ENCODE data around the gene WDR7.
A peak's percentile ranks its signal among the peaks of the same experiment; 100 is the strongest.

The WDR7 gene

GRCh38 chr18:56984731-56985130, 333.6 kb downstream of the WDR7 start:
- no peaks in the 10 kb centered on the region for H3K27me3 ChIP-seq (ENCODE audit: control insufficient read depth, insufficient read depth, low read length)
- no peaks in the 10 kb centered on the region for H3K36me3 ChIP-seq (ENCODE audit: control insufficient read depth, insufficient read depth, low read length)
- H3K9ac ChIP-seq (ENCODE audit: low read depth, low read length), result no peak overlapping the region
- no peak overlapping the region for H3K4me3 ChIP-seq (ENCODE audit: low read depth, low read length)
- no peaks in the 10 kb centered on the region for H3K9me3 ChIP-seq (ENCODE audit: control insufficient read depth, insufficient read depth, low read length)
- peaks cover 23% of the 10 kb centered on the region for H3K4me1 ChIP-seq (ENCODE audit: control insufficient read depth, insufficient read depth, low read length)
- H3K27ac ChIP-seq (ENCODE audit: low read depth, low read length), result no peak overlapping the region

GRCh38 chr18:56986829-56987228, 335.7 kb downstream of the WDR7 start:
- H3K9ac ChIP-seq (ENCODE audit: low read depth, low read length), result no peak overlapping the region
- no peaks in the 10 kb centered on the region for H3K9me3 ChIP-seq (ENCODE audit: control insufficient read depth, insufficient read depth, low read length)
- no peaks in the 10 kb centered on the region for H3K27me3 ChIP-seq (ENCODE audit: control insufficient read depth, insufficient read depth, low read length)
- peaks cover 23% of the 10 kb centered on the region for H3K4me1 ChIP-seq (ENCODE audit: control insufficient read depth, insufficient read depth, low read length)
- H3K27ac ChIP-seq (ENCODE audit: low read depth, low read length), result peak overlapping the region; percentile 88
- H3K36me3 ChIP-seq (ENCODE audit: control insufficient read depth, insufficient read depth, low read length), result no peaks in the 10 kb centered on the region
- H3K4me3 ChIP-seq (ENCODE audit: low read depth, low read length), result peak overlapping the region; percentile 46

- peak overlapping the region; percentile 46 for H3K4me3 ChIP-seq (ENCODE audit: low read depth, low read length)
- no peaks in the 10 kb centered on the region for H3K36me3 ChIP-seq (ENCODE audit: control insufficient read depth, insufficient read depth, low read length)
- H3K27me3 ChIP-seq (ENCODE audit: control insufficient read depth, insufficient read depth, low read length), result no peaks in the 10 kb centered on the region
- H3K4me1 ChIP-seq (ENCODE audit: control insufficient read depth, insufficient read depth, low read length), result peaks cover 23% of the 10 kb centered on the region
- H3K9ac ChIP-seq (ENCODE audit: low read depth, low read length), result no peak overlapping the region
- H3K27ac ChIP-seq (ENCODE audit: low read depth, low read length), result peak overlapping the region; percentile 71
- no peaks in the 10 kb centered on the region for H3K9me3 ChIP-seq (ENCODE audit: control insufficient read depth, insufficient read depth, low read length)
Measured at GRCh38 chr18:56987236-56987635, 336.1 kb downstream of the WDR7 start.

DNA sequence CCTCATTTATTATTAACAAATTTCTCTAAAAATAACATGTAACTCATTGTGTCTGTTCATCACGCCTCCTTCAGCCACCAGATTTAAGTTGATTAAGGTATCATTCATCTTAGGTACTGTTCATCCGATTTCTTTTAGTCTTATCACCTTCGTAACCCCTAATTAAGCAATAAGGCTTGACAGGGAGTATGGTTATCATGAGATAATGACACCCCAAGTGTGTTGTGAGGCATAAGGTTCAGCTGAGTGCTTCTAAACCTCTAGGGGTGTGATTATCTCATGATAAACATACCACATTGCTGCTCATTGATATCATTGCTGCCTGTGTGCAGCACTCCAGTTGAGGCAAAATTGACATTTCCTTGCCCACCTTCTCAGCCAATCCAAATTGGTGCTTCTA, 336.9 kb downstream of the WDR7 start:
- peaks cover 23% of the 10 kb centered on the region for H3K4me1 ChIP-seq (ENCODE audit: control insufficient read depth, insufficient read depth, low read length)
- no peaks in the 10 kb centered on the region for H3K36me3 ChIP-seq (ENCODE audit: control insufficient read depth, insufficient read depth, low read length)
- no peaks in the 10 kb centered on the region for H3K27me3 ChIP-seq (ENCODE audit: control insufficient read depth, insufficient read depth, low read length)
- H3K9ac ChIP-seq (ENCODE audit: low read depth, low read length), result no peak overlapping the region
- H3K9me3 ChIP-seq (ENCODE audit: control insufficient read depth, insufficient read depth, low read length), result no peaks in the 10 kb centered on the region
- no peak overlapping the region for H3K27ac ChIP-seq (ENCODE audit: low read depth, low read length)
- no peak overlapping the region for H3K4me3 ChIP-seq (ENCODE audit: low read depth, low read length)

GRCh38 chr18:56990678-56991077, 339.5 kb downstream of the WDR7 start:
- no peaks in the 10 kb centered on the region for H3K9me3 ChIP-seq (ENCODE audit: control insufficient read depth, insufficient read depth, low read length)
- H3K27me3 ChIP-seq (ENCODE audit: control insufficient read depth, insufficient read depth, low read length), result no peaks in the 10 kb centered on the region
- H3K36me3 ChIP-seq (ENCODE audit: control insufficient read depth, insufficient read depth, low read length), result no peaks in the 10 kb centered on the region
- peaks cover 22% of the 10 kb centered on the region for H3K4me1 ChIP-seq (ENCODE audit: control insufficient read depth, insufficient read depth, low read length)
- no peak overlapping the region for H3K4me3 ChIP-seq (ENCODE audit: low read depth, low read length)
- H3K27ac ChIP-seq (ENCODE audit: low read depth, low read length), result no peak overlapping the region
- no peak overlapping the region for H3K9ac ChIP-seq (ENCODE audit: low read depth, low read length)

DNA sequence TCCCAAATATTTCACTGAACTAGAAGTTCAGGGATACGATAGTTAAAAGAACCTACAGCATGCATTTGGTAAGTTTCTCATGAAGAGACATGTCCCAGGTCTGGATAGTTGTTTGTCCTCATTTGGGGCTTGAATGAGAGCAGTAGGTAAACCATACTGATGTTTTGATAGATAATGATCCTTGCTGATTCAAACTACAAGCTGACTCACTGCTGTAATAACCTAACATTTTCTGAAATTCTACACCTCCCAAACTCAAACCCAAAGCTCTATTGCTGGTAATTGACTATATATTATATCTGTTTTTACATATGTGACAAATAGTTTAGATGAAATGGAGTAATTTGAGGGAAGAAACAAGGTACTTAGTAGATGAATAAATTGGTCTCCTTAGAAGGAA, 341.6 kb downstream of the WDR7 start:
- Histone ChIP-seq H3K27me3 (ENCODE audit: control insufficient read depth, insufficient read depth, low read length) (no peaks in the 10 kb centered on the region), H3K36me3 (ENCODE audit: control insufficient read depth, insufficient read depth, low read length) (no peaks in the 10 kb centered on the region), H3K4me3 (ENCODE audit: low read depth, low read length) (no peak overlapping the region), H3K9ac (ENCODE audit: low read depth, low read length) (no peak overlapping the region), H3K27ac (ENCODE audit: low read depth, low read length) (no peak overlapping the region), H3K9me3 (ENCODE audit: control insufficient read depth, insufficient read depth, low read length) (no peaks in the 10 kb centered on the region), H3K4me1 (ENCODE audit: control insufficient read depth, insufficient read depth, low read length) (0 out of 2 replicates have a peak, but pooled peaks cover 3% of the 10 kb centered on the region)

GRCh38 chr18:56995579-56996188, 344.5 kb downstream of the WDR7 start:
- H3K4me1 ChIP-seq (ENCODE audit: control insufficient read depth, insufficient read depth, low read length), result no peaks in the 10 kb centered on the region
- H3K9ac ChIP-seq (ENCODE audit: low read depth, low read length), result no peak overlapping the region
- no peak overlapping the region for H3K27ac ChIP-seq (ENCODE audit: low read depth, low read length)
- H3K36me3 ChIP-seq (ENCODE audit: control insufficient read depth, insufficient read depth, low read length), result no peaks in the 10 kb centered on the region
- H3K9me3 ChIP-seq (ENCODE audit: control insufficient read depth, insufficient read depth, low read length), result no peaks in the 10 kb centered on the region
- H3K27me3 ChIP-seq (ENCODE audit: control insufficient read depth, insufficient read depth, low read length), result no peaks in the 10 kb centered on the region
- no peak overlapping the region for H3K4me3 ChIP-seq (ENCODE audit: low read depth, low read length)

GRCh38 chr18:56997200-56997599, 346.0 kb downstream of the WDR7 start:
- Histone ChIP-seq H3K27me3 (ENCODE audit: control insufficient read depth, insufficient read depth, low read length) (no peaks in the 10 kb centered on the region), H3K4me3 (ENCODE audit: low read depth, low read length) (no peak overlapping the region), H3K27ac (ENCODE audit: low read depth, low read length) (no peak overlapping the region), H3K9ac (ENCODE audit: low read depth, low read length) (no peak overlapping the region), H3K4me1 (ENCODE audit: control insufficient read depth, insufficient read depth, low read length) (no peaks in the 10 kb centered on the region), H3K36me3 (ENCODE audit: control insufficient read depth, insufficient read depth, low read length) (no peaks in the 10 kb centered on the region), H3K9me3 (ENCODE audit: control insufficient read depth, insufficient read depth, low read length) (no peaks in the 10 kb centered on the region)

- no peak overlapping the region for H3K27ac ChIP-seq (ENCODE audit: low read depth, low read length)
- no peaks in the 10 kb centered on the region for H3K36me3 ChIP-seq (ENCODE audit: control insufficient read depth, insufficient read depth, low read length)
- H3K4me3 ChIP-seq (ENCODE audit: low read depth, low read length), result no peak overlapping the region
- no peaks in the 10 kb centered on the region for H3K27me3 ChIP-seq (ENCODE audit: control insufficient read depth, insufficient read depth, low read length)
- no peaks in the 10 kb centered on the region for H3K9me3 ChIP-seq (ENCODE audit: control insufficient read depth, insufficient read depth, low read length)
- H3K4me1 ChIP-seq (ENCODE audit: control insufficient read depth, insufficient read depth, low read length), result no peaks in the 10 kb centered on the region
- no peak overlapping the region for H3K9ac ChIP-seq (ENCODE audit: low read depth, low read length)
Measured at GRCh38 chr18:56999823-57000222, 348.7 kb downstream of the WDR7 start.

DNA sequence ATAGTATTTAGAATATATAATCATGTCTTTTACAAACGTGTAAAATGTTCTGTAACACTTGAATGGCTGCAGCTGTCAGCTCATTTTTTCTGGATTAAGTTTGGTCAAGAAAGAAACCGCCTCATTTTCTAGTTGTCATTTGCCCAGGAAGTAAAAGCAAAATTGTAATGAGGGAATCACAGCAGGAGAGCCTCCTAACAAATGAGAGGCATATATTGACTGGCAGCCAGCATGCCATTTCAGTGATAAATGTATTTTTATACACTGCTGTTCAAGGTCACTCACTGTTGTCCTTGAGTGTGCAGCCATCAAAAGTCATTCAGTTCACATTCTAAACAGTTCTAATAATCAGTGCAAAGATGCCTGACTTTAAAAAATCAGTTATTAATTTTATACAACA, 351.5 kb downstream of the WDR7 start:
- Histone ChIP-seq H3K9ac (ENCODE audit: low read depth, low read length) (no peak overlapping the region), H3K27ac (ENCODE audit: low read depth, low read length) (no peak overlapping the region), H3K4me3 (ENCODE audit: low read depth, low read length) (no peak overlapping the region), H3K36me3 (ENCODE audit: control insufficient read depth, insufficient read depth, low read length) (no peaks in the 10 kb centered on the region), H3K4me1 (ENCODE audit: control insufficient read depth, insufficient read depth, low read length) (no peaks in the 10 kb centered on the region), H3K27me3 (ENCODE audit: control insufficient read depth, insufficient read depth, low read length) (no peaks in the 10 kb centered on the region), H3K9me3 (ENCODE audit: control insufficient read depth, insufficient read depth, low read length) (no peaks in the 10 kb centered on the region)

DNA sequence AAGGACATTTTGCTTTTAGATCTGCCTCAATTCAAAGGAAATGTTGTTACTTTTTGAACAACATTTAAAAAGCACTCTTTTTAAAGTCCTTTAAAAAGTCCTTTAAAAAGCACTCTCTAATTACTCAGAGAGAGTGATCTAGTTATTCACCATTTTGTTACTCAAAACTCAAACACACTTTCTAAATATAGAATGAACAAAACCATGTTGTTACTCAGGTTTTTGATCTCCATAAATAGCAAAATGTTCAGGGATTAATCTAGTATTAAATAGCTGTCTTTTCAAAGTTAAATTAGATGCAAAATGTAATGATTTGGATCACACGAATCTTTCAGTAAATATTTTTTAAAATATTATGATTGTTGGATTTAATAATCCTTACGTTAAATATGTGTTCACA, 352.2 kb downstream of the WDR7 start:
- H3K27ac ChIP-seq (ENCODE audit: low read depth, low read length), result no peak overlapping the region
- H3K27me3 ChIP-seq (ENCODE audit: control insufficient read depth, insufficient read depth, low read length), result no peaks in the 10 kb centered on the region
- no peak overlapping the region for H3K9ac ChIP-seq (ENCODE audit: low read depth, low read length)
- no peak overlapping the region for H3K4me3 ChIP-seq (ENCODE audit: low read depth, low read length)
- H3K4me1 ChIP-seq (ENCODE audit: control insufficient read depth, insufficient read depth, low read length), result peaks cover 5% of the 10 kb centered on the region; the same call in 1 of the 2 replicates
- H3K36me3 ChIP-seq (ENCODE audit: control insufficient read depth, insufficient read depth, low read length), result no peaks in the 10 kb centered on the region
- H3K9me3 ChIP-seq (ENCODE audit: control insufficient read depth, insufficient read depth, low read length), result no peaks in the 10 kb centered on the region

Measured in HUES48 (cell line).